HG03558 (cell line): ENCODE measurements around the gene C20orf204.

Experiments used
- ATAC-seq: cut with Tn5 transposase; IDR thresholded peaks from one replicate; pipeline ENCODE4 v1.9.1; 2021; ENCODE audit warnings: moderate number of reproducible peaks; ENCODE audit not compliant: unreplicated experiment; ENCODE audit errors: extremely low read depth

C20orf204 gene

GRCh38 chr20:64069209-64069613, 33.2 kb downstream of the C20orf204 start:
- no peak for ATAC-seq

- ATAC-seq: no peak
Observed at GRCh38 chr20:64069614-64070243, 33.7 kb downstream of the C20orf204 start.

DNA sequence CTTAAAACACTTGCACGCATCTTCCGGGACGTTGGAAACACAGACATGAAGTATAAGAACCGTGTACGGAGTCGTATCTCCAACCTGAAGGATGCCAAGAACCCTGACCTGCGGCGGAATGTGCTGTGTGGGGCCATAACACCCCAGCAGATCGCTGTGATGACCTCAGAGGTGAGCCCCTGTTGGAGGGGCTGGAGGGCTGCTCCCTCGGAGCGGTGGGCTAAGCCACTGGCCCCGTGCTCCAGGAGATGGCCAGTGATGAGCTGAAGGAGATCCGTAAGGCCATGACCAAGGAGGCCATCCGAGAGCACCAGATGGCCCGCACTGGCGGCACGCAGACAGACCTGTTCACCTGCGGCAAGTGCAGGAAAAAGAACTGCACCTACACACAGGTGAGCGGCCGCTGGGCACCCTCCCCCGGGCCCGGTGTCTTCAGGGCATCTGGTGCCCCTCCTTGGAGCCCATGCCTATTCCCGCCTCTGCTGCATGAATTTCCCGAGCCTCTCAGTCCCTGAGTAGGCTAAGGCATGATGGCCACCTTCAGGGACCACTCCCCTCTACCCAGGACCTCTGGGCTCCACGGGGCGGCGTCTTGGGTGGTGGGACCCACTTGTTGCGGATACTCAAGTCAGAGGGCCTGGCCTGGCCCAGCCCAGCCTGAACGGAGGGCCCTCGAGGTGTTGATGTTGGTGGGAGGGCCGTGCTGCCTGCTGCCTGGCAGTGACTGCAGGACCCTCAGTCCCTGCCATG, 34.4 kb downstream of the C20orf204 start:
- ATAC-seq: no peak

- no peak for ATAC-seq
Observed at GRCh38 chr20:64071341-64072332, 35.7 kb downstream of the C20orf204 start.

DNA sequence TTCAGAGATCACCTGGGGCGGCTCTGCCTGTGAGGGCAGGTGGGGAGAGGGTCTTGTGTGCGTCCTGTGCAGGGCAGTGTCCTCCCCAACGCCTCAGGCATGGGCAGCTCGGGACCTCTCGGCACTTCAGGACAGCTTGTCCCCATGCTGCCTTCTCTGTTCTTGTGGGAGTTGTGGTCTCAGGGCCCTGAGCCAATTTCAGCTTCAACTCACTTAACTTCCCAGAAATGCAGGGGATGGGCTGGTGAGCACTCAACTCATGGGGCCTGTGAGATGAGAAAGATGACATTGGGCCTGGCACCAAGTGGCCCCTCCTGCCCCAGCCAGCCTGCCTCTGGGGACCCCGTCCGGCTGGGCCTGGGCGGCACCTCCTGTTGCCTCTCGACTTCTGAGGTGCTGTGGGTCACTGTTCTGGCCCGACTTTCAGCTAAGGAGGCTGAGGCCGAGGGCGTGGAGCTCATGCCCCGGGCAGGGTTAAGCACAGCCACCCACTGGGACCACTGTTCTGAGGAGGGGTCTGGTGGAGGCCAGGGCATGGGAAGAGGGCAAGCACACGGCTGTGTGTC, 36.6 kb downstream of the C20orf204 start:
- no peak for ATAC-seq

DNA sequence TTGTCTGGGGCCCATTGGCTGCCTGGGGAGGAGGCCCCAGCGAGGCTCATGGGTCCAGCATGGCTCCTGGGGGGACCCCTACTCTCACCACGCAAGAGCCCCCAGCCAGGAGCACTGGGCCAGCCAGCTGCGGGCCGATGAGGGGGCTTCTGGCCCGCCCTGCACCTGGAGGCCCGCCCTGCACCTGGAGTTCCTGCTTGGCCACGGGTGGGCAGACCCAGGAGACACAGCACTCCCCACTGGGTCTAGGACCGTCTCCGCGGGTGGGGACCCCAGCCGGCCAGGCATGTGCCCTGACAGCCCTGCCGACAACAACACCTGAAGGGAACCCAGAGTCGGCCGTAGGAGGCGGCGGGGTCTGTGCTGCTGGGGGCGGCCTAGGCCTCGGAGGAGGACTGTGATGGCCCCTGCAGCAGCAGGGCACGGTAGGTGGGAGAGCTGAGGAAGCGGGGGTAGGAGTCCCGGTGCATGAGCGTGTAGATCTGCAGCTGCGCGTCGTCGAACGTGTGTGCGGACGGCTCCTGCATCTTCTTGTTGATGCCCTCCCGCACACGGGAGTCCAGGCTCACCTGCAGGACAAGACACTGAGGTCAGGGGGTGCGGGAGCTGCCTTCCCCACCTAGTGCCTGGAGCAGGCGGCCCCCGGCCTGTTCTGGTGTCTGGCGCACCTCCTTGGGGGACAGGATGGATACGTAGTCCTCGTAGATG, 37.6 kb downstream of the C20orf204 start:
- no peak for ATAC-seq

DNA sequence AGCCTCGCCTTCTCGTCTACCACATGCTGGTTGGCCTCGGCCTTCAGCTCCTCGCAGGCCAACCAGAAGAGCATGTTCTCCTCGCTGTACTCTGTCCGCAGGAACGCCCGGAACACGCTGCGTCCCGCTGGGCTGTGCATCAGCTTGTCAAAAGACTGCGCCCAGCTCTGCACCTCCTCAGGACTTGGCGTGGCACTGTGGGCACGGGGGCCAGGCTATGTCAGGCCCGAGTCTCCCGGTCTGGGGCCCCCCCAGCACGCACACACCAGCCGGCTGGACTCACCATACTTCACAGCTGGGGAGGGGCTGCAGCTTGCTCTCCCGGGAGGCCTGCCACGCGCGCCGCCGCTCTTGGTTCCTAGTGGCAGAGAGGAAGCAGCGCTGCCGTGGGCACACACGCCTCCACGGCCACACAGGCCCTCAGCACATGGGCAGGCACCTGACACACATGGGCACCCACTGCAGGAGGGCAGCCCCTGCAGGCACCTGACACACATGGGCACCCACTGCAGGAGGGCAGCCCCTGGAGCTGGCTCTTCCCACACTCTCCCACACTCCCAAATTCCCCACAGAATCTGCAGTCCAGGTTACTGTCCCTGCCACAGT, 38.3 kb downstream of the C20orf204 start:
- no peak for ATAC-seq

- no peak for ATAC-seq
Observed at GRCh38 chr20:64074963-64075362, 39.0 kb downstream of the C20orf204 start.

DNA sequence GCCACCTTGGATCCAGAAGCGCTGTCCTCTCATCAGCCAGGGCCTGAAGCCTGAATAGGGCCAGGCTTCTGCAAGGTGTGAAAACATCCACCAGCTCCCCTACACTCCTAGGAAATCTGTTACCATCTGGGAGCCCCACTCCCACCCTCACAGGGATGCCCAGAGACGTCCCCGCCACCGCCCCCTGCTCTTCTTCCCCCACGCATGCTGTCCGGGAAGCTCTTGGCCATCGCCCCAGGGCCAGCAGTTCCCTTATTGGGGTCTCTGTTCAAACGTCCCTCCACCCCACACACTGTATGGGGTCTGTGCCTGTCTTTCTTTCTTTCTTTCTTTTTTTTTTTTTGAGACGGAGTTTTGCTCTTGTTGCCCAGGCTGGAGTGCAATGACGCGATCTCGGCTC, 39.6 kb downstream of the C20orf204 start:
- no peak for ATAC-seq

GRCh38 chr20:64076061-64076997, 40.3 kb downstream of the C20orf204 start:
- ATAC-seq: no peak

- no peak for ATAC-seq
Observed at GRCh38 chr20:64077094-64077493, 41.1 kb downstream of the C20orf204 start.

- ATAC-seq: no peak
Observed at GRCh38 chr20:64077541-64077875, 41.5 kb downstream of the C20orf204 start.

DNA sequence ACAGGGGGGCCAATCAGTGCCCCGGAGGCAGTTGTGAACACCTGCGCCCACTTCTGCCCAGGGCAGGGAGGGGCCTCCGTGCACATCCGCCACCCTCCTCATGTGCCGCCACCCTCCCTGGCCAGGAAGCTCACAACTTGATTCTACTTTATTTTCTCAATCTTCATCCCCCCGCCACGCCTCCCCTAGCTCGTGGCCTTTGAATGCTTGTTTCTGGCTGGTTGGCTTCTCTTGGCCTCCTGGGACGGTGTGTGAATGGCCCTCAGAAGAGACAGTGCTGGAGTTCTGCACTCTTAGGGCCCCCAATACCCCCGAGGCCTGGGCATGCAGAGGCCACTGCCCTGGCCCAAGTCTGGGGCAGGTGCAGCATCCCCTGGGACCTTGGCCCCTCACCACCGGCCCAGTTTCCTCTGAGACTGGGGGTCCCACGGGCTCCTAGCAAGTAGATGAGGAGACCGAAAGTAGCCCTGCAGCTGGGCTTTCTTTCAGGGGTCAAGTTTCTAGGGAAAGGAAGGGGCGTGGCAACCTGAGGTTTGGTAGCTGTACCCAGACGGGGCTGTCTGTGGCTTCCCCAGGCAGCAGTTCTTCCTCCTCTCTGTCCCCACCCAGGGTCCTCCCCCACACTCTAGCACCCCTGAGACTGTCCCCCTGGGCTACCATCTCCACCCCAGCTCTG, 42.0 kb downstream of the C20orf204 start:
- ATAC-seq: no peak

GRCh38 chr20:64078934-64079272, 42.9 kb downstream of the C20orf204 start:
- no peak for ATAC-seq

DNA sequence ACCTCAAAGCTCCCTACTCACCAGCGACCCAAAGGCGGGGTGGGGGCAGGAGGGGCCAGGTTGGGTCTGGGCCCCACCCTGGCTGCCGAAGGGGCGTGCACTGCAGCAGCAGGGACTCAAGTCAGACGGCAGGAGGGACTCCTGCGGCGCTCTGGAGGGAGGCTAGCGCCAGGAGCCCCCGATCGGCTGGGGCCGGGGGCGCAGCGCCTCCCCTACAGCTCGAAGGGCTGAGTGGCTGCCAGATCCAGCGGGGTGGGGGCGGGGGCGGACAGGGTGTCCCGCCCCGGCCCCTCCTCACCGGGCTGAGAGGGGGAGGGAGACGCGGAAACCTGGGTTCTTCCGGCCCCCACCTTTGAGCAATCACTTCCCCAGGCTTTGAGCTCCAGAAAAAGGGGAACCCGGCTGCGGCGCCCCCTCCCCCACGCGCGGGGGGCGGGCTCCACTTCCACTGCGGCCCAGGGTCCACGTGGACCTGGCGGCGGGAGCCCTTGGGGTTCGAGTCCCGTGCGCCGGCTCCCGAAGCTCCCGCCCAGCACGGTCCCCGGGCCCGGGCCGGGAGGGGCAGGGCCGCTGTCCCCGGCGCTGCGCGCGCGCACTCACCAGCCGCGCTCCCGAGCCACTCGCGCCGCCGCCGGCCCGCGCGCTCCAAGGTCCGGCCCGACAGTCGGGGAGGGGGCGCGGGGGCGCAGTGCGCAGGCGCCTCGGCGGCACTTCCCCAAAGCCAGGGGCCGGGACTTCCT, 43.5 kb downstream of the C20orf204 start, which contains the start of gene RGS19:
Gene RGS19 (minus strand): TSS at position 246 of the 740 bp plus-strand sequence. CDS start 2,632 bp downstream, outside the sequence.
- no peak for ATAC-seq

DNA sequence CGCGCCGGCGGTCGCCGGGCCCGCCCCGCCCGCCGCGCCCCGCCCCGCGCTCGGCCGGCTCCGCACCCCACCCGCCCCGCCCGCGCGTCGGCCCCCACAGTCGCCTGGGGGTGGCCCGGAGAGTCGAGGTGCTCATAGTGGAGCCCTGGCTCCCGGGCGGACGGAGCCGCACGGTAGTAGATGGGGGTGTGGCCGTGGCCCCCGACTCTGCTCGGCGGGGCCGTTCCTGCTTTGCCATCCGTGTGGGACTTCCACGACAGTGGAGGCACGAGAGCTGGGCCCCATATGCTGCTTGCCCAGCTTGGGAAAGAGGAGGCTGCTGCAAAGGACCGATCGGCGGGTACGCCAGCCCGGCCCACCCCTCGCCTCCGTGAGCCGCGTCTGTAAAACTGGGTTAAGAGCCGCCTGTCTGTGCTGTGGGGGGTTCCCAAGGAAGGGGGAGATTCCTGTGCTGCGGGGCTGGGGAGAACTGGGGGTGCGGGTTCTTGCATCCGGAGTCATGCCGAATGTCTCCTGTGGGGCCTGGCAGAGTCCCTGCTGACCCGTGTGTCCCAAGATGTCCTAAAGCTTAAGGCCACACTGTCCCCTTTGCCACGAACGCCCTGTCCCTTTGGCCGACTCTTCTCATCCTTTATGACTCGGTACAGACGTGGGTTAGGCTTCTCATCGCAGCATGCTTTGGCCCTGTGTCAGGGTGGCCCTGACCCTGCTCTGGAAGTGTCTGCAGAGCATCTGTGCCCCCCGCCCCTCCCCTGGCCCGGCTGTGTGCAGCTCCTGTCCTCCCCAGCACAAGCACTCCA, 44.2 kb downstream of the C20orf204 start, which contains the start of gene OPRL1:
Gene OPRL1 (plus strand): TSS at position 70 of the 800 bp plus-strand sequence. CDS start 12,639 bp downstream, outside the sequence.
- ATAC-seq: no peak
